Activated CD4-positive, alpha-beta T cell treated with anti-CD3 and anti-CD28 coated beads, Interleukin-2, amount 50 U/mL, for 1 hour (primary cell): ENCODE results near the gene HAGHL.

Experiments
- DNase-seq: peaks from one replicate; pipeline ENCODE4 v3.0.0-alpha.2; 2020

Gene HAGHL

GRCh38 chr16:722835-723633 is 3.9 kb upstream of the HAGHL start:
- no peak for DNase-seq

DNA sequence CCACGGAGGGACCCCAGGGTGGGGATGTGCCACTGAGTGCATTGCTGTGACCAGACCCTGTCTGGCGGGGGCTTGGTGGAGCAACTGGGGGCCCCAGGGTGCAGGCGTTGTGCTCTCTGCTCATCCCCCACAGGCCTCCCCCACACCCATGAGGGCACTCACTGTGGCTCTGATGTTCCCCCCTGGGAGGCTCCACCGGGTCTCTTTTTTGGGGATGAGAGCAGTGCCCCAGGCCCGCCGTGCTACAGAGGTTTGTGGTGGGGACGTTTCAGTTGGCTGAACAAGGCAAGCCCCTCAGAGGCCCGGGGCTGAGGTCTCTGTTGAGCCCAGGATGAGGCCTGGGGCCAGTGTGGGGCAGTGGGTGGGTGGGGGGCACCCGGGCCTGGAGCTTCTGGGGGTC is 3.2 kb upstream of the HAGHL start:
- DNase-seq = no peak

- no peak for DNase-seq
These were observed 2.5 kb upstream of the HAGHL start for GRCh38 chr16:724188-725040.

GRCh38 chr16:725041-725376 is 1.9 kb upstream of the HAGHL start:
- no peak for DNase-seq

DNA sequence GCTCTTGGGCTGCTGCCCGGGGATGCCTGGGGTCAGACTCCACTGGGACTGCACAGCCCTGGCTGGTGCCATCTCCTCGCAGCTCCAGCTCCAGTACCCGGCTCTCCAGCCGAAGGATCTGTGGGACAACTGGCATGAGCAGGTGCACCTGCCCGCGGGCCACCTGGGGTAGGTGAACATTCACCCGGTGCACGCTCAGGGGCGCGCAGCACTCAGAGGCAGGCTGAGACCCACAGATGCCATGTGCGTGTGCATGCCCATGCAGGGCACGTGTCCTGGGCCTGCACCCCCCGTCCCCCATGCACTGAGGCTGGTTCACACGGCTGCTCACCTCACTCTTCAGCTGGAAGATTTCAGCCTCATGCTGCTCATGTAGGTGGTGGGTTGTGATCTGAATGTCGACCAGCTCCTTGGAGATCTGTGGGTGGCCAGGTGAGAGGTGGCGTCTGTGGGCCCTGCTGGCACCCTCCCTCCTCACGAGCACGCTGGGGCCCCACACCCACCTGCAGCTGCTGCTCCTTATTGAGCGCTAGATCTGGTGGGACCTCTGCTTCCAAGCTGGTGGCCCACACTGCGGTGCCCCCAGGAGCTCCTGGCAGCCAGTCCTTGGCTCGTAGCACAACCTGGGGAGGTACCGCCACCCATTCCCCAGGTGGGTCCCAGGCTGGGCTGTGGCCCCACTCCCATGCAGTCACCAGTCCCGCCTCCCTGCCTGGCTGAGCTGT is 1.3 kb upstream of the HAGHL start:
- no peak for DNase-seq

GRCh38 chr16:726188-726437 is 793 bp upstream of the HAGHL start:
- DNase-seq = no peak

GRCh38 chr16:727291-727977 is 528 bp downstream of the HAGHL start:
- no peak for DNase-seq

DNA sequence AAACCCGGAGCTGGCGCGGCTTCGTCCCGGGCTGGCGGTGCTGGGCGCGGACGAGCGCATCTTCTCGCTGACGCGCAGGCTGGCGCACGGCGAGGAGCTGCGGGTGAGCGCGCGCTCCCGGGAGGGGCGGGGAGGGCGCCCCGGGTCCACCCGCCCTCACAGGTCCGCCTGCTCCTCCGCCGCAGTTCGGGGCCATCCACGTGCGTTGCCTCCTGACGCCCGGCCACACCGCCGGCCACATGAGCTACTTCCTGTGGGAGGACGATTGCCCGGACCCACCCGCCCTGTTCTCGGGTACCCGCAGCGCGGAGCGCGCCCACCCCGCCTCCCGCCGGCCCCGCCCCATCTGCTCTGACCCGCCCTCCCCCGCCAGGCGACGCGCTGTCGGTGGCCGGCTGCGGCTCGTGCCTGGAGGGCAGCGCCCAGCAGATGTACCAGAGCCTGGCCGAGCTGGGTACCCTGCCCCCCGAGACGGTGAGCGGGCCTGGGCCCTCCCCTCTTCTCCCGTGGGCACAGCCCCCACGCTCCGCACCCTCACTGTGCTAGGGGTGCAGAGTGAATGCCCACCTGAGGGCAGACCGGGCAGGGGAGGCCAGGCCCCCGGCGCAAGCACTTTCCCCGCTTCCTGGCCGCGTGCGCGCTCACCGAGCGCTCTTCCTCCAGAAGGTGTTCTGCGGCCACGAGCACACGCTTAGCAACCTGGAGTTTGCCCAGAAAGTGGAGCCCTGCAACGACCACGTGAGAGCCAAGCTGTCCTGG is 1.4 kb downstream of the HAGHL start:
- peak; percentile 51 for DNase-seq

GRCh38 chr16:728890-729744 is 2.2 kb downstream of the HAGHL start:
- DNase-seq = no peak

GRCh38 chr16:729768-730665 is 3.1 kb downstream of the HAGHL start:
- no peak for DNase-seq

DNA sequence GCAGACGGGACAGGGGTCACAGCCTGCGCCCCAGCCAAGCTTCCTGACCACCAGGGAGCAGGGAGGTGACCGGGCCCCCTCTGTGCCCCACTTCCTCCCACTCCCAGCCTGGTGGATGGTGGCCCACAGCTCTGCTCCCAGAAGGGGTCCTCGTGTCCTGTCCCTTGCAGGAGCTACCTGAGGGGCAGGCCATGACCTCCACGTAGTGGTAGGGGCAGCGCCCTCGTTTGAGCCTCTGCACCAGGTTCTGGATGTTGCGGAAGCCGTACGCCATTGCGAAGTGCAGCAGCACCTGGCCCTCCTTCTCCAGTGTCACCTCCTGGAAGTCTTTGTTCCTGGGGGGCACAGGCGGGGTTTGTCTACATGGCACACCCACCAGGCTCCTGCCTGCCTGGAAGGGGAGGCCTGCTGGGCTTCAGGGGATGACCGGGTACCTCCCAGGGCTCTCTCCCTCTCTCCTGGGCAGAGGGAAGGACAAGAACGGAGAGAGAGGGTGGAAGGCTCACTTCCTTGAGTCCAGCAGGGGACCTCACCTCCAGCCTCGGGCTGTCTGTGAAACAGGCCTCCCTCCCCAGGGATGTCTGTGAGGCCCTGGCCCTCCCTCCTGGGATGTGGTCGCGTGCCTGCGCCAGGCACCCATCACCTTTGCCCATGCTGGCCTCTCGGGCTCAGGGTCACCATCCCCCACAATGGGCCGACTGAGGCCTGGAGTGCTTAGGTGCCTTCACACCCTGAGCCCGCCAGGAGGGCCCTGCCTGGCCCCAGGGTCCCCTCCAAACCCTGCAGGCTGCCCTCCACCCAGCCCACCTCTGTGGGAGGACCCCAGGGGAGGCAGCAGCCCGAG is 4.0 kb downstream of the HAGHL start:
- DNase-seq = no peak

DNA sequence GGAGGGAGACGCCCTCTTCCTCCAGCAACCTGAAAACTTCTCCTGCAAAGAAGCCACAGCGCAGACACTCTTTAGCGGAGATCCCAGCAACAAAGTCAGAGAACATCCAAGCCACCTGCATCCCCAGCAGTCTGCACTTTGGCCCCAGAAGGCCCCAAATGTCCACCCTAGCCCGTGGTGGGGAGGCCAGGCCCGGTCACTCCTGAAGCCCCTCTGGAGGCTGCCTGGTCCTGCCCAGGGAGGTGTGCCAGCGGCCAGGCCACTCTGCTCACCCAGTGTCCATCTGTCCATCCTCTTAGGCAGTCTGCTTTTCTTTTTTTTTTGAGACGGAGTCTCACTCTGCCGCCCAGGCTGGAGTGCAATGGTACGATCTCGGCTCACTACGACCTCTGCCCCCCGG is 5.4 kb downstream of the HAGHL start:
- DNase-seq = no peak

- no peak for DNase-seq
These were observed 6.0 kb downstream of the HAGHL start for GRCh38 chr16:732936-733335.

- peak; percentile 40 for DNase-seq
These were observed 6.7 kb downstream of the HAGHL start for GRCh38 chr16:733382-734207.

DNA sequence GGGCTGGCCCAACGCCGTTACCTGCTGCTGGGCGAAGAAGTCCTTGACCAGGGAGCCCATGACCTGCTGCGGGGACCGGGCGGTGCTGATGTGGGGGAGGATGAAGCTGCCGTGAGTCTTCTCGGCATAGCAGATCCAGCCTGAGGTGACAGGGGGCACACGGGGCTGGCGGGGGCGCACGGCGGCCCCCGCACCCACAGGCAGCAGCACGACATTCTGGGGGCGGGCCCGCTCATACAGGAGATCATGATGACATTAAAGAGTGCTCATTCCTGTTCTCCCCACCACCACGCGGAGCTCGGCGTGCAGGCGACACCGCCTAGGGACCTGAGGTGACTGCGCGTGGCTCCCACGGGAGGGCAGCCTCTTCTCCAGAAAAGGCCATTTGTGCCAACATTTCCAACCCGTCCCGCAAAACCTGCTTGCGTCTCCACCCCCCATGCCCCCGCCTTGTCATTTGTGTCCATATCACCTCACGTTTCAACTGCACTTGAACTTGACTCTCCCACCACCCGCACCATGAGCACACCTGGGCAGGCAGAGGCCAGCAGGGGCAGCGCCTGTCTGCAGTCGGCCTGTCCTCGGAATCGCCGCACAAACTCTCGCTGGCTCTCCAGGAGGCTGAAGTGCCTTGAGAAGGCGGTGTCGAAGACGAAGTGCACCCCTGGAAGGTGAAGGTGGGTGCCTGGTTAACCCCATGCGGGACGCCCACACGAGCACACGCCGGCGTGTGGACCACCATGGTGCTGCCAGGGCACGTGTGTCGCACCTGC is 7.5 kb downstream of the HAGHL start:
- no peak for DNase-seq

- no peak for DNase-seq
These were observed 8.3 kb downstream of the HAGHL start for GRCh38 chr16:734981-735881.

DNA sequence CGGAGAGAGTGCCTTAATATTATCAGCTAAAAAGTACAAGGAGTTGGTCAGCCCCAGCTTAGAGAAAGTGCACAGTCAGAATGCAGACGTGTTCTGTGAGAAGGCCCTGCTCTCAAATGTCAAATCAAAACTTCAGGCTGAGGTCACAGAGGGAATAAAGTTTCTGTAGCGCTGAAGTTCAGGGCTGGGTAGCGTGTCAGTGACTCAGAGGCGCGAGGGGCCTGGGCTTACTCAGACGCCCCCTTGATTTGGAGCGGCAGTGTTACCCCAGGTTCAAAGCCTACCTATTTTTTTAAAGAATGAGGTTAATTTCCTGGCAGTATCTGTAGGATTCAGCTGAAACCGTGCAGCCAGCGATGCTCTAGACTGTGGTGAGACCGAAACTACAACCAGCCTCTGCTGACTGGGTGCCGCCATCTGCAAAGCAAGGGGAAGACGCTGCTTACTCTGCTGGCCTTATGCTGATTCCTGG is 9.1 kb downstream of the HAGHL start:
- no peak for DNase-seq
